ENCODE data around the gene CBX8. TPM values are rescaled to one million over a fixed set of nuclear protein-coding genes. Genes with fewer than 3 reads are reported as not detected.

CBX8 gene
- total and polyA plus RNA-seq, 7 experiments from 2014 or later, result 0.96 to 11.9 (median 2.7) TPM

Other genes with a start within 250 kb of the CBX8 start
- gene RBFOX3, start 186.0 kb downstream of the CBX8 start, total RNA-seq, result under 1 TPM in 2 of 5 experiments, not detected in 3; 0.19 to 0.86 TPM
- under 1 TPM in 1 of 2 donors, not detected in 1; 0.13 TPM for gene RBFOX3, start 186.0 kb downstream of the CBX8 start, polyA plus RNA-seq
- not detected for gene ENPP7, start 66.1 kb downstream of the CBX8 start, total RNA-seq
- under 1 TPM in 1 of 2 donors, not detected in 1; 0.12 TPM for gene ENPP7, start 66.1 kb downstream of the CBX8 start, polyA plus RNA-seq
- 1 to 10 TPM in 1 of 5 experiments, under 1 TPM in 4; 0.24 to 4.4 (median 0.41) TPM for gene CBX2, start 18.9 kb downstream of the CBX8 start, total RNA-seq
- gene CBX2, start 18.9 kb downstream of the CBX8 start, polyA plus RNA-seq, result under 1 TPM in 1 of 2 donors, not detected in 1; 0.41 TPM
- gene CBX4, start 42.4 kb upstream of the CBX8 start, total RNA-seq, result 100 to 1,000 TPM in 2 of 5 experiments, 10 to 100 TPM in 3; 37.7 to 134 (median 84.4) TPM
- 1 to 10 TPM; 4.0 to 7.4 TPM for gene CBX4, start 42.4 kb upstream of the CBX8 start, polyA plus RNA-seq
- 1 to 10 TPM in 4 of 5 experiments, under 1 TPM in 1; 0.95 to 2.5 (median 1.6) TPM for gene TBC1D16, start 238.8 kb upstream of the CBX8 start, total RNA-seq
- under 1 TPM; 0.44 to 0.85 TPM for gene TBC1D16, start 238.8 kb upstream of the CBX8 start, polyA plus RNA-seq
- 1 to 10 TPM in 2 of 5 experiments, under 1 TPM in 3; 0.43 to 3.0 (median 0.79) TPM for gene CCDC40, start 239.6 kb upstream of the CBX8 start, total RNA-seq
- not detected for gene CCDC40, start 239.6 kb upstream of the CBX8 start, polyA plus RNA-seq

All from naive thymus-derived CD4-positive, alpha-beta T cell (primary cell).